CD14-positive monocyte (primary cell): ENCODE measurements around the gene SPATS2L. TPM values are rescaled to one million over a fixed set of nuclear protein-coding genes. Genes with fewer than 3 reads are reported as not detected.

Experiments
- DNase-seq, 3 donors: peaks; one replicate each; pipeline ENCODE4 v3.0.0-alpha.2; 2011 to 2022
- H2AFZ ChIP-seq: 2 replicates; pipeline ENCODE4 v1.6.0; 2012; ENCODE audit warnings: mild to moderate bottlenecking, low read depth, low read length, inconsistent platforms; ENCODE audit not compliant: insufficient read depth, poor library complexity, severe bottlenecking
- H3K27ac ChIP-seq, 2 donors: 1 replicate in 1 of 2; 2 replicates in 1 of 2; pipeline ENCODE4 v1.5.1; 2012 to 2013; ENCODE audit warnings: low read length in 2 of 2, control low read depth in 1 of 2, inconsistent platforms in 1 of 2, low read depth in 1 of 2, mild to moderate bottlenecking in 1 of 2
- H3K27me3 ChIP-seq, 2 donors: one replicate each; pipeline versions ENCODE4 v1.6.0 to v1.6.1; 2011 to 2013; ENCODE audit warnings: low read length in 2 of 2; ENCODE audit not compliant: control insufficient read depth in 2 of 2, insufficient read depth in 2 of 2
- H3K36me3 ChIP-seq, 2 donors: replicated peaks in 1 of 2; 1 replicate in 1 of 2; 2 replicates in 1 of 2; pipeline versions ENCODE4 v1.5.1 to v1.6.1; 2012 to 2013; ENCODE audit warnings: low read length in 2 of 2, control low read depth in 1 of 2, inconsistent platforms in 1 of 2, mild to moderate bottlenecking in 1 of 2; ENCODE audit not compliant: insufficient read depth in 2 of 2, control insufficient read depth in 1 of 2
- H3K4me1 ChIP-seq, 2 donors: 1 replicate in 1 of 2; 2 replicates in 1 of 2; pipeline versions ENCODE4 v1.5.1 to v1.6.1; 2012 to 2013; ENCODE audit warnings: low read length in 2 of 2, control low read depth in 1 of 2, inconsistent platforms in 1 of 2, mild to moderate bottlenecking in 1 of 2, moderate library complexity in 1 of 2; ENCODE audit not compliant: insufficient read depth in 2 of 2, control insufficient read depth in 1 of 2
- H3K4me2 ChIP-seq: replicated peaks from 2 replicates; pipeline ENCODE3; 2012; ENCODE audit warnings: low read length, moderate library complexity, mild to moderate bottlenecking; ENCODE audit not compliant: poor library complexity, severe bottlenecking; ENCODE audit errors: extremely low read depth
- H3K4me3 ChIP-seq, 3 experiments: fragments of 200-600 bp in 1 of 3; sonication (generic) in 1 of 3; replicated peaks in 1 of 3; 1 replicate in 2 of 3; 2 replicates in 1 of 3; pipeline ENCODE4 v1.5.1; 2011 to 2013; ENCODE audit warnings: low read length in 3 of 3, mild to moderate bottlenecking in 3 of 3, control low read depth in 2 of 3, low read depth in 2 of 3, inconsistent platforms in 1 of 3, moderate library complexity in 1 of 3
- H3K79me2 ChIP-seq: 2 replicates; pipeline ENCODE4 v1.6.0; 2012; ENCODE audit warnings: mild to moderate bottlenecking, control low read depth, inconsistent platforms, low read length, moderate library complexity; ENCODE audit not compliant: insufficient read depth
- H3K9ac ChIP-seq: 2 replicates; pipeline ENCODE4 v1.6.0; 2017; ENCODE audit warnings: low read length, mild to moderate bottlenecking; ENCODE audit not compliant: insufficient read depth, poor library complexity, severe bottlenecking
- H3K9me3 ChIP-seq, 2 donors: replicated peaks in 1 of 2; 1 replicate in 1 of 2; 2 replicates in 1 of 2; pipeline versions ENCODE4 v1.5.1 to v1.6.1; 2012 to 2013; ENCODE audit warnings: low read length in 2 of 2, control low read depth in 1 of 2; ENCODE audit not compliant: control insufficient read depth in 1 of 2, insufficient read depth in 1 of 2
- H4K20me1 ChIP-seq: 2 replicates; pipeline ENCODE4 v1.6.0; 2012; ENCODE audit warnings: mild to moderate bottlenecking, low read length, control low read depth, moderate library complexity; ENCODE audit not compliant: insufficient read depth
- H3K27ac Mint-ChIP-seq, 7 donors: one replicate each; pipeline ENCODE4 v1.8.0; 2020; ENCODE audit warnings: mild to moderate bottlenecking in 7 of 7, mixed read lengths in 7 of 7, moderate library complexity in 6 of 7, inconsistent platforms in 2 of 7
- H3K27me3 Mint-ChIP-seq, 3 donors: one replicate each; pipeline ENCODE4 v1.8.0; 2021 to 2022; ENCODE audit warnings: low read depth in 3 of 3, mild to moderate bottlenecking in 3 of 3, mixed read lengths in 3 of 3, moderate library complexity in 3 of 3, inconsistent platforms in 1 of 3
- H3K36me3 Mint-ChIP-seq, 2 donors: one replicate each; pipeline ENCODE4 v1.8.0; 2020; ENCODE audit warnings: mixed read lengths in 2 of 2, inconsistent platforms in 1 of 2, mild to moderate bottlenecking in 1 of 2
- H3K4me1 Mint-ChIP-seq: one replicate; pipeline ENCODE4 v1.8.0; 2020; ENCODE audit warnings: mild to moderate bottlenecking, mixed read lengths
- H3K4me3 Mint-ChIP-seq, 2 donors: one replicate each; pipeline ENCODE4 v1.8.0; 2020; ENCODE audit warnings: mild to moderate bottlenecking in 2 of 2, mixed read lengths in 2 of 2, moderate library complexity in 1 of 2
- H3K9me3 Mint-ChIP-seq, 7 donors: one replicate each; pipeline ENCODE4 v1.8.0; 2020 to 2022; ENCODE audit warnings: mixed read lengths in 7 of 7, mild to moderate bottlenecking in 6 of 7, moderate library complexity in 6 of 7, inconsistent platforms in 2 of 7
- CTCF ChIP-seq: fragments of 200-600 bp; IDR thresholded peaks from one replicate; pipeline ENCODE4 v1.8.0; 2022; ENCODE audit warnings: antibody characterized with exemption, mild to moderate bottlenecking
- WGBS: methylation state at CpG from one replicate; pipeline ENCODE4 v1.1.5; 2013; ENCODE audit warnings: missing lambda C conversion rate; ENCODE audit not compliant: insufficient coverage; 5-methylcytosine and 5-hydroxymethylcytosine counted together
- intact Hi-C, 2 donors: fragments of 100-400 bp; cut with micrococcal nuclease; formaldehyde crosslinking; loops; one replicate each; pipeline versions ENCODE4 v1.15.0 to v1.15.1; 2023
- polyA plus RNA-seq, 3 donors: library from polyadenylated mRNA; depleted of rRNA in 1 of 3; unstranded in 2 of 3; stranded (reverse) in 1 of 3; fragments of 300-500 nt in 2 of 3; fragments of >200 nt in 1 of 3; fragmentation: Illumina TruSeq in 2 of 3; gene quantifications; 1 replicate in 2 of 3; 2 replicates in 1 of 3; pipeline ENCODE4 v1.2.3, GENCODE V29; 2012 to 2021

SPATS2L gene
- polyA plus RNA-seq, 3 donors, result 2.7 to 5.2 (median 3.2) TPM

DNA sequence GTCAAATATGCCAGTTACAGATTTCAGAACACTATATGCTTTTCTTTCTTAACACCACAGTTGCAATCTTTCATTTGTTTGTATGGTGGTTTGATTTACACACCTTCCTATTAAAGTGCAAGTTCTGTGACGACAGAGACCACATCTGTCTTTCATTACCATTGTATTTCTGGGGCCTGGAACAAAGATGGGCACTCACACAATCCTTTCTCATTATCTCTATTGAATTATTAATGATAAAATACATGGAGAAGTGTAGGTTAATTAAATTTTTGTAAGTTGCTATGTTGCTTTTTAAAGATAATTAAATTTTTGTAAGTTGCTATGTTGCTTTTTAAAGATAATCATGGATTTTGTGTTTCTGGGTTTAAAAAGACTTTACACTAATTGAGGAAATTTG, 123.5 kb downstream of the SPATS2L start:
- H4K20me1 ChIP-seq, result no peaks in the 10 kb centered on the region
- Mint-ChIP-seq H3K4me3 (no peak overlapping the region), H3K27me3 (no peaks in the 10 kb centered on the region), H3K27ac (no peak overlapping the region), H3K4me1 (no peaks in the 10 kb centered on the region), H3K9me3 (no peaks in the 10 kb centered on the region), H3K36me3 (peaks cover 0 to 3% of the 10 kb centered on the region in 2 donors)
- H3K9ac ChIP-seq, result no peak overlapping the region
- WGBS, result no CpG with 5 or more reads among the region's 1 CpG
- H3K9me3 ChIP-seq, result no peaks in the 10 kb centered on the region
- no peaks in the 10 kb centered on the region for H3K79me2 ChIP-seq
- H3K4me3 ChIP-seq, result no peak overlapping the region
- no peak overlapping the region for H3K4me2 ChIP-seq
- no peak for DNase-seq
- H3K36me3 ChIP-seq, result no peaks in the 10 kb centered on the region
- no peak overlapping the region for H3K27ac ChIP-seq
- no peak overlapping the region for H2AFZ ChIP-seq
- no peak for TF ChIP-seq CTCF
- intact Hi-C loops, result no loop called here
- H3K4me1 ChIP-seq, result no peaks in the 10 kb centered on the region
- H3K27me3 ChIP-seq, result no peaks in the 10 kb centered on the region

DNA sequence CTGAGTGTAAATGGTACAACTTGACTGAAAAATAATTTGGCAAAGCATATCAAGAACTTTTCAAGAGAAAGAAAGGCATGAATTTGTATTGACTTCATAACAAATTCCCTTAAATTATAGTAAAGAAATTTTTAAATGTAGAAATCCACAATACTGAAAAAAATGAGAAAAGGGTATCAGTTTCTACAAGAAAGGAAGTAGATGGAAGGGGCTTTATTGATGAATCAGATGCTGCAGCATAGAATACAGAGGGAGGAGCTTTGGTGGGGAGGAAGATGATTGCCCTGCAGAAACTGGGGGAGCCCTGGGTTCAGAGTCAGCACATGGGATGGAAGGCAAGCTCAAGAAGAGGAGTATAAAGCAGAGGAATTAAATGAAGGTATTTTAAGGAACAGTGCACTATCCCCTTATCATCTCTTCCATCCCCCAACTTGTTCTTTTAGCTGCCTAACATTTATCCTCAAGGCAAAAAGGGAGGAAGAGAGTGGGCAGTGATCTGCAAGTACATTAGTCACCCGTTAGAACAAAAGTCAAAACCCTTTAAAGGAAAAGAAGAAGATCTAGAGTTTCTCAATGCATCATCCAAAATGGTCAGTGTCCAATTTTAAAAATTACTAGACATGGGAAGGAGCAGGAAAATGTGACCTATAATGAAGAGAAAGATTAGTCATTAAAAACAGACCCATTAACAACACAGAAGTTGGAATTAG, 125.7 kb downstream of the SPATS2L start:
- Histone ChIP-seq H3K9ac (no peak overlapping the region), H4K20me1 (no peaks in the 10 kb centered on the region), H3K36me3 (no peaks in the 10 kb centered on the region), H3K27me3 (no peaks in the 10 kb centered on the region), H3K4me3 (no peak overlapping the region), H2AFZ (no peak overlapping the region), H3K9me3 (no peaks in the 10 kb centered on the region), H3K79me2 (no peaks in the 10 kb centered on the region), H3K4me1 (no peaks in the 10 kb centered on the region), H3K4me2 (no peak overlapping the region), H3K27ac (no peak overlapping the region)
- Mint-ChIP-seq H3K4me1 (no peaks in the 10 kb centered on the region), H3K4me3 (no peak overlapping the region), H3K27me3 (no peaks in the 10 kb centered on the region), H3K36me3 (peaks cover 0 to 4% of the 10 kb centered on the region in 2 donors), H3K9me3 (peaks cover 0 to 3% (median 0%) of the 10 kb centered on the region in 7 donors), H3K27ac (no peak overlapping the region)
- WGBS, result no CpG with 5 or more reads among the region's 1 CpG
- TF ChIP-seq CTCF, result no peak
- intact Hi-C loops, result no loop called here
- no peak for DNase-seq
